ENCODE measurements around the gene MIEN1. TPM values are rescaled to one million over a fixed set of nuclear protein-coding genes. Genes with fewer than 3 reads are reported as not detected.
"Not testable (repeated sequence)": the region's sequence is repeated elsewhere in the genome, so short reads cannot be mapped to it uniquely, and the experiment has no call there.

The MIEN1 gene
- total RNA-seq, 1 donor: 33.1 TPM

GRCh38 chr17:39772415-39772814 is 42.1 kb upstream of the MIEN1 start:
- H3K4me3 ChIP-seq (ENCODE audit: low read depth, low read length): no peak overlapping the region
- DNase-seq (ENCODE audit: low read depth): no peak
- no peak for TF ChIP-seq CTCF (IDR thresholded peaks at IDR 0.05; ENCODE audit: insufficient read depth, low read length)

DNA sequence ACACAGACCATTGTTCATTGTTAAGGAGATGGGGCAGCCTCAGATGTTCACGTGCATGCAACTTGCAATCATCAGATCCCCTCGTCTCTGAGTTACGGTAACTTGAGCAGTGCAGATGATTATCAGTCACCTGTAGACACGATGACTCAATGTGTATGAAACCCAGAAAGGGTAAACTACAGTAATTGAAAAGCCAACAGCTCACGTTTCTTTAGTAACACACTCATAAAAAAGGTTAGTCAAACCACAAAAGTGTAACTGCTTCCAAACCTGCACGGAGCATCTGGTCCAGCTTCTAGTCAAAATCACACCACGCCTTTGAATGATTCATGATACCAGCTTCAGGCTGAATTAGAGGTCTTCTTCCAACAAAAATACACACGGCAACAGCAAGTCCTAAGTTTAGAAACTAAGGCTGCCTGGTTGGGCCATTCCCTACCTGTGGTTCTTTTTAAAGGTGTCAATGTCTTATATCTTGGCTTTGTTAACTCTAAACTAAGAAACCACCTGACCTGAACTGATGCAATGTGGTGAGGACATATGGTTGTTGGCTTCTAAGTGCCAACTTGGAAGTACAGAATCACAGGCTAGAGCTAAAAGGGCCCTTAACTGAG is 39.7 kb upstream of the MIEN1 start:
- no peak for TF ChIP-seq CTCF (IDR thresholded peaks at IDR 0.05; ENCODE audit: insufficient read depth, low read length)
- DNase-seq (ENCODE audit: low read depth): peak; percentile 56
- no peak overlapping the region for H3K4me3 ChIP-seq (ENCODE audit: low read depth, low read length)

DNA sequence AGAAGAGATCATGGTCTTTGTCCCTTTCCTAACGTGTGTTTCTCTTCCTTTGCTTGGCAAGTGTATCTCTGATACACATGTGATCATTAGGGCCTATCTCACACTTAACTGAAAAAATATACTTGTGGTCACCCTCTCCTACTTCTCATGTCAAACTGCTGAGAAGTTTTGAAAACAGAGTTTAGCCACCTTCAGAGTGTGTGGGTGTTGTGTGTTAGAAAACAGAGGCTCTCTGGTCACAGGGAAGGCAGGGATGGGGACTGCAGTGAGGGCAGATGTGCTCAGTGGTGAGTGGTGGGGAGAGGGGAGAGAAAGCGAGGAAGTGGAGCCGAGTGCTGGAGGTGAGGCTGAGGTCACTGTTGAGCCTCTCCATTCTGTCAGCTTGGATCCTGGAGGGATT is 36.8 kb upstream of the MIEN1 start:
- TF ChIP-seq CTCF (IDR thresholded peaks at IDR 0.05; ENCODE audit: insufficient read depth, low read length): no peak
- DNase-seq (ENCODE audit: low read depth): no peak
- H3K4me3 ChIP-seq (ENCODE audit: low read depth, low read length): no peak overlapping the region

DNA sequence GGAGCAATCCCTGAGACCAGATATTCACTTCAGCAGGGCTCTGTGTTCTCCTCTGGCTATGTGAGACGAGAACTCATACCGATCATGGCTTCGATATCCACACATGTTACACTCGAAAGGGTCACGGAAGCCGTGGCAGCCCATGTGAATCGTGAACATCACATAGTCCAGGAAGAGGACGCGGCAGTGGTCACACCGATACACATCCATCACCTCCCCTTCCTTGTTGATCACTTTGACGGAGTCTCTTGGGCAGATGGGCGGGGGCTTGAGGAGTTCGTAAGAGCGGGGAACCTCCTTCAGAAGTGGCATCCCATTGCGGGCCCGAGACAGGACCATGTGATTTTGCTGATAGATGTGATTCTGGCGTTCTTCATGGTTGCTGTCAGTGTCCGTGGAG is 35.4 kb upstream of the MIEN1 start:
- H3K4me3 ChIP-seq (ENCODE audit: low read depth, low read length): no peak overlapping the region
- no peak for TF ChIP-seq CTCF (IDR thresholded peaks at IDR 0.05; ENCODE audit: insufficient read depth, low read length)
- DNase-seq (ENCODE audit: low read depth): no peak

GRCh38 chr17:39765175-39765574 is 34.8 kb upstream of the MIEN1 start:
- TF ChIP-seq CTCF (IDR thresholded peaks at IDR 0.05; ENCODE audit: insufficient read depth, low read length): no peak
- no peak for DNase-seq (ENCODE audit: low read depth)
- no peak overlapping the region for H3K4me3 ChIP-seq (ENCODE audit: low read depth, low read length)

- not testable (repeated sequence) for DNase-seq (ENCODE audit: low read depth)
Observed at GRCh38 chr17:39764171-39764570, 33.8 kb upstream of the MIEN1 start.

DNA sequence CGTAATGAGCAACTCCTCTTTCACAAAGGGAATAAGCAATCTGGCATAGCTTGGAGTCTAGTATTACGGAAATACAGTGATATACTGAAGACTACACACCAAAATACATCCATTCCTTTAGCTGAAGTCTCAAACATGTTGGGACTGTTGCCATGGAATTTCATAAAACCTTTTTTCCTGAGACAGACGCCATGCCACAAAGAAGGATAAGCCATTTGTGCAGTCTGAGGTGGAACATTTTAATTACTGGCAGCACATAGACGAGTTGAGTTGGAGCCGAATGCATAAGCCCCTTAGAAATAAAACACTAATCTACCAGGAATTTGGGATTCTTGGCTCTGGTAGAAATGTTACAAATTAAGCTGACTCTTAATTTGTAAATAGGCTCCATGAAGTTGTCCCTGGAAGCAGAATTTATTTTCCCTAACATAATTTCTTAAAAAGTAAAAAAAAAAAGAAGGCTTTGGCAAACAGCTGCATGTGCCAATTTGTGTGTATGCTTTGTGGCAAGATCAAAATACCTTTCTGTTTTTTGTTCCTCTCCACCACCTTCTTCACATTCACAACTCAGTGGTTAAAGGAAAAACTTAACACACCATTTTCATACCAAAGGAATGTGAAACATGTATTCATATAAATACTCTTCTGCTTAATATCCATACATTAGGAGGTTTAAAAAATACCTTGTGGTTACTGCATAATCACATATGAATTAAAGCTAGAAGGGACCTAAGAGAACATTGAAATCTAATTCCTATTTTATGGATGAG is 32.9 kb upstream of the MIEN1 start:
- DNase-seq (ENCODE audit: low read depth): peak; percentile 47
- no peak for TF ChIP-seq CTCF (IDR thresholded peaks at IDR 0.05; ENCODE audit: insufficient read depth, low read length)

More at GRCh38 chr17:39764171-39764570, 33.8 kb upstream of the MIEN1 start:
- not testable (repeated sequence) for H3K4me3 ChIP-seq (ENCODE audit: low read depth, low read length)

More for the DNA sequence above, 32.9 kb upstream of the MIEN1 start:
- no peak overlapping the region for H3K4me3 ChIP-seq (ENCODE audit: low read depth, low read length)

Data from fibroblast of the aortic adventitia (primary cell).